HL-60 (cell line): ENCODE data around the gene ASF1A.

ENCODE experiments used
- DNase-seq, 2 experiments: peaks; one replicate each; pipeline ENCODE4 v3.0.0-alpha.2; 2010 to 2020; ENCODE audit warnings: low read depth in 1 of 2, low spot score in 1 of 2
- H3K27ac ChIP-seq: fragments of 250-450 bp; sonication (Bioruptor Pico); replicated peaks from 2 replicates; pipeline ENCODE4 v1.5.1; 2020; ENCODE audit warnings: mild to moderate bottlenecking, moderate library complexity
- H3K27me3 ChIP-seq: fragments of 250-450 bp; sonication (Bioruptor Pico); 2 replicates; pipeline ENCODE4 v1.5.1; 2021; ENCODE audit warnings: mild to moderate bottlenecking, moderate library complexity; ENCODE audit not compliant: insufficient read depth, poor library complexity, severe bottlenecking
- H3K4me3 ChIP-seq: replicated peaks from 2 replicates; pipeline ENCODE4 v1.5.1; 2011; ENCODE audit warnings: mild to moderate bottlenecking, control low read depth, low read length; ENCODE audit not compliant: insufficient read depth
- CTCF ChIP-seq: IDR thresholded peaks from one replicate; pipeline ENCODE4 v1.5.1; 2011; ENCODE audit warnings: low read length, control low read depth, inconsistent platforms; ENCODE audit not compliant: insufficient read depth
- GABPA ChIP-seq: IDR thresholded peaks from 2 replicates; pipeline ENCODE4 v1.6.1; 2012; ENCODE audit warnings: low read depth
- POLR2AphosphoS5 ChIP-seq: IDR thresholded peaks from 2 replicates; pipeline ENCODE4 v1.6.1; 2012; ENCODE audit warnings: low read depth
- REST ChIP-seq: IDR thresholded peaks from 2 replicates; pipeline ENCODE4 v1.6.1; 2012; ENCODE audit warnings: low read depth; ENCODE audit not compliant: insufficient replicate concordance
- SPI1 ChIP-seq: IDR thresholded peaks from 2 replicates; pipeline ENCODE4 v1.6.1; 2012; ENCODE audit warnings: low read depth, mild to moderate bottlenecking, borderline replicate concordance
- long read RNA-seq: library from polyadenylated mRNA; unstranded; transcript quantifications from one replicate; pipeline ENCODE4 v2.0.0, GENCODE V29; 2020

Gene ASF1A
- long read RNA-seq, transcript ASF1A-201 (4 exons, 2,362 nt) = major isoform, 316 of 325 reads
- long read RNA-seq, partial matches to known transcripts = 4 of 325 reads
- long read RNA-seq, other reads (novel, unspliced or antisense) = 5 of 325 reads

- Histone ChIP-seq H3K4me3 (peak within 1 kb of the TSS; percentile 72), H3K27me3 (no peaks in the 10 kb centered on the region), H3K27ac (peak within 1 kb of the TSS; percentile 93)
- no peak for TF ChIP-seq GABPA
- TF ChIP-seq REST = peak; percentile 10
- TF ChIP-seq POLR2AphosphoS5 = peak; percentile 53; the same call in 1 of the 2 replicates
- TF ChIP-seq CTCF = peak; percentile 10
- peak; percentile 82 to 99 for DNase-seq
Observed at GRCh38 chr6:118893807-118894424, at the start of gene ASF1A. Gene ASF1A (plus strand): TSS chr6:118894152. CDS start chr6:118894414, 262 bp downstream.

- DNase-seq = no peak
- no peak for TF ChIP-seq GABPA
- TF ChIP-seq REST = no peak
- no peak for TF ChIP-seq SPI1
- no peak for TF ChIP-seq POLR2AphosphoS5
- no peak for TF ChIP-seq CTCF
- H3K27ac ChIP-seq = no peak overlapping the region
- no peaks in the 10 kb centered on the region for H3K27me3 ChIP-seq
- H3K4me3 ChIP-seq = no peak overlapping the region
Observed at GRCh38 chr6:118844915-118845314, 49.0 kb upstream of the ASF1A start.

- Histone ChIP-seq H3K27ac (no peak overlapping the region), H3K4me3 (no peak overlapping the region), H3K27me3 (no peaks in the 10 kb centered on the region)
- TF ChIP-seq SPI1 = no peak
- no peak for TF ChIP-seq REST
- no peak for TF ChIP-seq POLR2AphosphoS5
- no peak for TF ChIP-seq GABPA
- TF ChIP-seq CTCF = no peak
- DNase-seq = no peak
Observed at GRCh38 chr6:118853408-118853807, 40.5 kb upstream of the ASF1A start.
